Subcutaneous adipose tissue (tissue), 4 donors: ENCODE results near the gene CAPN2. TPM values are rescaled to one million over a fixed set of nuclear protein-coding genes. Genes with fewer than 3 reads are reported as not detected.

Experiments used
- CTCF ChIP-seq: fragments of 450-650 bp; IDR thresholded peaks from one replicate; pipeline ENCODE4 v1.5.1; 2016; ENCODE audit warnings: low read depth, mild to moderate bottlenecking, control low read depth, antibody characterized with exemption, moderate library complexity
- total RNA-seq, 4 donors: library from RNA; depleted of rRNA; stranded (reverse); fragments of >200 nt; gene quantifications; one replicate each; pipeline ENCODE4 v1.1.0, GENCODE V29; 2016

CAPN2 gene
- total RNA-seq, 4 donors from 2014 or later = 177 to 263 (median 207) TPM

GRCh38 chr1:223794136-223794880 lies 82.0 kb downstream of the CAPN2 start:
- TF ChIP-seq CTCF = no peak

- TF ChIP-seq CTCF = no peak
Observed at GRCh38 chr1:223796210-223796609, 83.9 kb downstream of the CAPN2 start.

- no peak for TF ChIP-seq CTCF
Observed at GRCh38 chr1:223802032-223802431, 89.7 kb downstream of the CAPN2 start.

DNA sequence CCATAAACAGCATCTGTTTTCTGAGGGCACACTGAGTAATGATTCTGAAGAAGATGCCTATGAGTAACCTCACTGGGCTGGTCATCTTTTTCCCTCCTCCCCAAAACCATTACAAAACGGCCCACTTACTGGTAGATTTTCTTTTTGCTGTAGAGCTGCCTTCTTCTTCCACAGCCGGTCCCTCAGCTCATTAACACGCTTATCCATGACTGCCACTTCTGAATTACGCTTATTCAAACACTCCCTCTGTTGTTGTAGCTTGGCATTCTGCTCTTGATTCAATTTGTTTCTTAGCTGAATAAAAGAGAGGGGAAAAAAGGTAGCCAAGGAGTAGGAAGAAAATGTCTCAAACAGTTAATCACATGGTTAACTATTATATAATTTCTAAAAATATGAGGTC lies 90.3 kb downstream of the CAPN2 start:
- TF ChIP-seq CTCF = no peak

DNA sequence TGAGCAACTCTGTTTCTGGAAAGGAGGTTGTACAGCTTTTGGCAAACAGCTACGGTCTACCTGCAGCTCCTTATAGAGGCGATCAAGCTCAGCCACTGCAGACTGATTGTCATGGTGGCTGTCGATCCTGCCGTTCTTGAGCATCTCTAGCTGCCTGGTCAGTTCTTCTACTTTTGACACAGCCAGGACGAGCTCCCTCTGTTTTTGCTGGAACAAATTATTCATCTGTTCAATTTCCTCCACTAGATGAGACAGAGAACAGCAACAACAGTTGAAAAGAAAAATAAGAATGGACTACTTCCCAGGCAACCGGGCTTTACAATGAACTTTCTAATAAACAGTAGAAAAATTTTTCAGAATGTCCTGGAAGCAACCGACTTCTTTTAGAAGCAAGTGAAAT lies 90.9 kb downstream of the CAPN2 start:
- TF ChIP-seq CTCF = no peak

DNA sequence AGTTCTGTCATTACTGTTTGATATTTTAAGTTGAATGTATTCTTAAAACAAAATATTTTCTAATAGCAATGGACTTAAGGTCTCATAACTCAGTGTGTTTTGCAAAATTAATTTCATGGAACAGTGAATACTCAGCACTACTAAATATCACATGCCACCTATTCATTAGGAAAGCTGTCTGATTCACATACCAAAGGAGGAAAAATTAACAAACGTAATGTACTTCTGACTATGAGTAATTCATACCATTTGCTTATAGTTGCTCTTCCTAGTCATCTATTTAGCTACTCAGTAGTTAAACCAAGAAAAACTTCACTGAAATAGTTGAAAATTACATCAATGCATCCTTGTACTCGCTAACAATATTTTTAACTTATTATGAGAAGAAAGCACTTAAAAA lies 98.2 kb downstream of the CAPN2 start:
- TF ChIP-seq CTCF = no peak

- no peak for TF ChIP-seq CTCF
Observed at GRCh38 chr1:223811634-223812101, 99.3 kb downstream of the CAPN2 start.
